Bronchial epithelial cell (primary cell): ENCODE data around the gene SRBD1. TPM values are rescaled to one million over a fixed set of nuclear protein-coding genes. Genes with fewer than 3 reads are reported as not detected.
A peak's percentile ranks its signal among the peaks of the same experiment; 100 is the strongest.

Source experiments
- DNase-seq: peaks from one replicate; pipeline ENCODE4 v3.0.0-alpha.2; 2010; ENCODE audit warnings: low read depth
- FAIRE-seq: peaks from 2 replicates; lab custom pipeline; 2011; peaks lifted over from hg19 to GRCh38; lab: Jason Lieb, UNC
- H3K27me3 ChIP-seq: 2 replicates; pipeline ENCODE4 v1.5.1; 2011; ENCODE audit warnings: low read length; ENCODE audit not compliant: control insufficient read depth, insufficient read depth
- H3K36me3 ChIP-seq: 2 replicates; pipeline ENCODE4 v1.5.1; 2011; ENCODE audit warnings: low read length; ENCODE audit not compliant: control insufficient read depth, insufficient read depth
- H3K4me3 ChIP-seq: 2 replicates; pipeline ENCODE4 v1.5.1; 2011; ENCODE audit warnings: mild to moderate bottlenecking, low read depth, low read length, control low read depth
- total RNA-seq: library from RNA; depleted of rRNA; stranded (reverse); fragments of >200 nt; gene quantifications from 2 replicates; pipeline ENCODE4 v1.2.1, GENCODE V29; 2014
- TF ChIP-seq, protein P1 (sequence below): IDR thresholded peaks from 2 replicates; pipeline ENCODE4 v1.5.1; 2011; ENCODE audit warnings: mild to moderate bottlenecking, moderate library complexity, low read length, control low read depth, inconsistent platforms; ENCODE audit not compliant: insufficient read depth, severe bottlenecking

SRBD1 gene
- total RNA-seq, 1 donor from 2014 or later, result 12.9 TPM

DNA sequence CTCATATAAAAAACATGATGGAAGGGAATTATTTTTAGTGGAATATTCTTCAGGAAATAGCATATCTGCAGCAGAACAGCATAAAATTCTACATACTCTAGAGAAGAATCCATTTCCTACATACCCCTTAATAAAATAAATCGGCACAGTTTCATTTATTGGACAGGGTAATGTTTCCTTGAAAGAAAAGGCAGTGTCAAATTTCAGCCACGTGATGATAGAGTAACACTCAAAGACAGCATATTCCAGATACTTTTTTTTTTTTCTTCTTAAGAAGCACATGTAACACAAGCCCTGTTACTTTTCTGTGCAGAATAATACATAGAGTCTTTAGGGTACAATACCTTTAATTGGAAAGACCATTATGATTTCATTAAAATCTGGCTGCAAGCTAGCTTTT lies 204.4 kb downstream of the SRBD1 start:
- TF ChIP-seq, protein P1, sequence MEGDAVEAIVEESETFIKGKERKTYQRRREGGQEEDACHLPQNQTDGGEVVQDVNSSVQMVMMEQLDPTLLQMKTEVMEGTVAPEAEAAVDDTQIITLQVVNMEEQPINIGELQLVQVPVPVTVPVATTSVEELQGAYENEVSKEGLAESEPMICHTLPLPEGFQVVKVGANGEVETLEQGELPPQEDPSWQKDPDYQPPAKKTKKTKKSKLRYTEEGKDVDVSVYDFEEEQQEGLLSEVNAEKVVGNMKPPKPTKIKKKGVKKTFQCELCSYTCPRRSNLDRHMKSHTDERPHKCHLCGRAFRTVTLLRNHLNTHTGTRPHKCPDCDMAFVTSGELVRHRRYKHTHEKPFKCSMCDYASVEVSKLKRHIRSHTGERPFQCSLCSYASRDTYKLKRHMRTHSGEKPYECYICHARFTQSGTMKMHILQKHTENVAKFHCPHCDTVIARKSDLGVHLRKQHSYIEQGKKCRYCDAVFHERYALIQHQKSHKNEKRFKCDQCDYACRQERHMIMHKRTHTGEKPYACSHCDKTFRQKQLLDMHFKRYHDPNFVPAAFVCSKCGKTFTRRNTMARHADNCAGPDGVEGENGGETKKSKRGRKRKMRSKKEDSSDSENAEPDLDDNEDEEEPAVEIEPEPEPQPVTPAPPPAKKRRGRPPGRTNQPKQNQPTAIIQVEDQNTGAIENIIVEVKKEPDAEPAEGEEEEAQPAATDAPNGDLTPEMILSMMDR, result no peak
- H3K4me3 ChIP-seq, result no peak overlapping the region
- H3K36me3 ChIP-seq, result no peaks in the 10 kb centered on the region
- no peak for FAIRE-seq
- peak; percentile 27 for DNase-seq
- H3K27me3 ChIP-seq, result no peaks in the 10 kb centered on the region

DNA sequence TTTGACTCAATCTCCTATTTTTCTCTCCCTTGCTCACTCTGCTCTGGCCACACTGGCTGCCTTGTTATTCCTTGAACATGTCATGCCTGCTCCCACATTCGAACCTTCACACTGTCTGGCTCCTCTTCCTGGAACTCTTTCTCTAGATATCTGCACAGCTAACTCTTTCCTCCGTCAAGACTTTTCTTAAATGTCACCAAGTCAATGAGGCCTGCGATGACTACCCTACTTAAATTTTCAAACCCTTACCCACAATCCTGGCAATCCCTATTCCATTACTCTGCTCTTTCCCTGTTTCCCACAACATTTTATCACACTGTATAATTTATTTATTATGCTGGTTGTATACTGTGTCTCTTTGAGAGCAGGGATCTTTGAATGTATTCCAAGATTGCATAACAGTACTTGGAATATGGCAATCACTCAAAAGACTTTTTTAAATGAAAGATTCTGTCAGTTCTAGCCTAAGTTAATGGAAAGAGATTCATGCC lies 206.2 kb downstream of the SRBD1 start:
- TF ChIP-seq, protein P1, result no peak
- H3K36me3 ChIP-seq, result no peaks in the 10 kb centered on the region
- no peaks in the 10 kb centered on the region for H3K27me3 ChIP-seq
- H3K4me3 ChIP-seq, result no peak overlapping the region
- no peak for DNase-seq
- no peak for FAIRE-seq

- TF ChIP-seq, protein P1, result no peak
- no peak overlapping the region for H3K4me3 ChIP-seq
- no peaks in the 10 kb centered on the region for H3K27me3 ChIP-seq
- no peak for FAIRE-seq
- no peaks in the 10 kb centered on the region for H3K36me3 ChIP-seq
- DNase-seq, result no peak
Observed at GRCh38 chr2:45403036-45403435, 208.0 kb downstream of the SRBD1 start.

DNA sequence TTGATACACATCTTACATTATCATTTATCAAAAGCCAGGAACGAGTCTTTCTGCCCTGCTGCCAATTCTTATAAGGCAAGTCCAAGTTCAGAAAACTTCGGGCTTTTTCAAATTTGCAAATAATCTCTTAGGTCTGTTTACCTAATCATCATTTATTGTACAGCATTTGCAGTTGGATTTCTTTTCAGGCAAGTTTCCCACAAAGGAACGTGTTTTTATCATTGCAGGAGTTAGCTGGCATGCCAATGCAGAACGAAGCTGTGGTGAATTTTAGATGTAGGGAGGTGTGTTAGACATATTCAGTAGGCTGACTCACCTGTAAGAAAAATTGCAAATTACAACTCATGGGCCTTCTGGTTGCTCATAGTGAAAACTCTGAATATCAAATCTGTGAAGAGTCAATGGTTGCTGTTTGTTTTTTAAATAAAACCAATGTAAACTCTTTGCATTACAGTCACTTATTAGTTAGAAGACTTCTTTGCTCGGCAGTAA lies 209.6 kb downstream of the SRBD1 start:
- Histone ChIP-seq H3K4me3 (no peak overlapping the region), H3K36me3 (no peaks in the 10 kb centered on the region), H3K27me3 (no peaks in the 10 kb centered on the region)
- TF ChIP-seq, protein P1, result no peak
- DNase-seq (no peak), FAIRE-seq (no peak)

GRCh38 chr2:45399040-45399784 lies 211.9 kb downstream of the SRBD1 start:
- no peak for FAIRE-seq
- no peaks in the 10 kb centered on the region for H3K36me3 ChIP-seq
- DNase-seq, result no peak
- H3K27me3 ChIP-seq, result no peaks in the 10 kb centered on the region
- TF ChIP-seq, protein P1, result no peak
- no peak overlapping the region for H3K4me3 ChIP-seq
